UCSD-AML1 (cell line): ENCODE measurements around the gene SIGLEC1.

Experiments
- DNase-seq: peaks from one replicate; lab custom pipeline; 2025; ENCODE audit not compliant: unreplicated experiment; lab: John Stamatoyannopoulos, UW

SIGLEC1 gene

GRCh38 chr20:3712279-3712873 lies at the start of gene SIGLEC1:
Gene SIGLEC1, minus strand, starts transcription at chr20:3712600. Its CDS starts 5,472 bp downstream, at chr20:3707128.
- DNase-seq: peak; percentile 68

GRCh38 chr20:3760655-3761348 lies 48.4 kb upstream of the SIGLEC1 start:
- DNase-seq: no peak

- no peak for DNase-seq
These were observed 47.5 kb upstream of the SIGLEC1 start for GRCh38 chr20:3759884-3760283.

GRCh38 chr20:3759316-3759823 lies 47.0 kb upstream of the SIGLEC1 start:
- no peak for DNase-seq

- no peak for DNase-seq
These were observed 46.2 kb upstream of the SIGLEC1 start for GRCh38 chr20:3758566-3758965.

- no peak for DNase-seq
These were observed 44.9 kb upstream of the SIGLEC1 start for GRCh38 chr20:3757268-3757667.

- DNase-seq: no peak
These were observed 43.5 kb upstream of the SIGLEC1 start for GRCh38 chr20:3755814-3756480.

- DNase-seq: no peak
These were observed 42.9 kb upstream of the SIGLEC1 start for GRCh38 chr20:3755269-3755668.

GRCh38 chr20:3754276-3754630 lies 41.9 kb upstream of the SIGLEC1 start:
- DNase-seq: no peak

GRCh38 chr20:3753501-3754275 lies 41.3 kb upstream of the SIGLEC1 start:
- no peak for DNase-seq

- peak; percentile 50 for DNase-seq
These were observed 40.7 kb upstream of the SIGLEC1 start for GRCh38 chr20:3753098-3753497.

GRCh38 chr20:3752386-3752759 lies 40.0 kb upstream of the SIGLEC1 start:
- no peak for DNase-seq

- DNase-seq: no peak
These were observed 39.4 kb upstream of the SIGLEC1 start for GRCh38 chr20:3751675-3752385.

- no peak for DNase-seq
These were observed 38.9 kb upstream of the SIGLEC1 start for GRCh38 chr20:3751305-3751674.

GRCh38 chr20:3749689-3750531 lies 37.5 kb upstream of the SIGLEC1 start:
- no peak for DNase-seq

GRCh38 chr20:3749087-3749688 lies 36.8 kb upstream of the SIGLEC1 start:
- no peak for DNase-seq

- no peak for DNase-seq
These were observed 35.7 kb upstream of the SIGLEC1 start for GRCh38 chr20:3748073-3748472.

GRCh38 chr20:3747471-3747870 lies 35.1 kb upstream of the SIGLEC1 start:
- no peak for DNase-seq

- DNase-seq: no peak
These were observed 33.3 kb upstream of the SIGLEC1 start for GRCh38 chr20:3745686-3746173.
